Epithelial cell of esophagus (primary cell): ENCODE results near the gene GNAQ.
A peak's percentile ranks its signal among the peaks of the same experiment; 100 is the strongest.

ENCODE experiments used
- DNase-seq: peaks from one replicate; pipeline ENCODE4 v3.0.0; 2010; ENCODE audit warnings: low read depth
- H3K4me3 ChIP-seq: 2 replicates; pipeline ENCODE4 v1.5.1; 2011; ENCODE audit warnings: mild to moderate bottlenecking, low read length, control low read depth
- TF ChIP-seq, protein P1 (sequence below): IDR thresholded peaks from 2 replicates; pipeline ENCODE4 v1.5.1; 2011; ENCODE audit warnings: low read depth, mild to moderate bottlenecking, low read length, control low read depth, inconsistent platforms; ENCODE audit not compliant: insufficient read depth; ENCODE audit errors: missing control alignments

The GNAQ gene

GRCh38 chr9:78026947-78027346 lies 4.7 kb downstream of the GNAQ start:
- no peak overlapping the region for H3K4me3 ChIP-seq
- DNase-seq, result peak; percentile 49
- TF ChIP-seq, protein P1, sequence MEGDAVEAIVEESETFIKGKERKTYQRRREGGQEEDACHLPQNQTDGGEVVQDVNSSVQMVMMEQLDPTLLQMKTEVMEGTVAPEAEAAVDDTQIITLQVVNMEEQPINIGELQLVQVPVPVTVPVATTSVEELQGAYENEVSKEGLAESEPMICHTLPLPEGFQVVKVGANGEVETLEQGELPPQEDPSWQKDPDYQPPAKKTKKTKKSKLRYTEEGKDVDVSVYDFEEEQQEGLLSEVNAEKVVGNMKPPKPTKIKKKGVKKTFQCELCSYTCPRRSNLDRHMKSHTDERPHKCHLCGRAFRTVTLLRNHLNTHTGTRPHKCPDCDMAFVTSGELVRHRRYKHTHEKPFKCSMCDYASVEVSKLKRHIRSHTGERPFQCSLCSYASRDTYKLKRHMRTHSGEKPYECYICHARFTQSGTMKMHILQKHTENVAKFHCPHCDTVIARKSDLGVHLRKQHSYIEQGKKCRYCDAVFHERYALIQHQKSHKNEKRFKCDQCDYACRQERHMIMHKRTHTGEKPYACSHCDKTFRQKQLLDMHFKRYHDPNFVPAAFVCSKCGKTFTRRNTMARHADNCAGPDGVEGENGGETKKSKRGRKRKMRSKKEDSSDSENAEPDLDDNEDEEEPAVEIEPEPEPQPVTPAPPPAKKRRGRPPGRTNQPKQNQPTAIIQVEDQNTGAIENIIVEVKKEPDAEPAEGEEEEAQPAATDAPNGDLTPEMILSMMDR, result no peak

DNA sequence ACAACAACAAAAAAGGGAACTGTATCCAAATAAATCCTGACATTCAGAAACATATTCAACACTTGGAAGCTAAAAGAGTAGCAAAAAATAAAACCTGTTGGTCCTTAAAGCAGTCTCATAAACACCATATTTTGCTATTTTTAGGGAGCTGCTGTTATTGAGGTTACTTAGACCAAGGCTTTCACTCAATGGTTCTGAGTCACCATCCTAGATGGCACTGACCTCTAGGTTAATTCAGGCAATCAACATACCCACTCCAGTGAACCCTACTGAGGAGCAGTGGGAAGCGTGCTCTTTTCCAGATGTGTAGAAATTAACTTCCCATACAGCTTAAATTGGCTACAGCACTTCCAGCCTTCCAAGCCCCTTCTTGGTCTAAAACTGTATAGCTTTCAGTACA lies 5.2 kb downstream of the GNAQ start:
- no peak overlapping the region for H3K4me3 ChIP-seq
- TF ChIP-seq, protein P1, result no peak
- no peak for DNase-seq

- TF ChIP-seq, protein P1, result no peak
- H3K4me3 ChIP-seq, result no peak overlapping the region
- no peak for DNase-seq
These were observed 6.4 kb downstream of the GNAQ start for GRCh38 chr9:78025186-78025585.

GRCh38 chr9:78023003-78023741 lies 8.4 kb downstream of the GNAQ start:
- peak; percentile 77 for DNase-seq
- H3K4me3 ChIP-seq, result no peak overlapping the region
- TF ChIP-seq, protein P1, result no peak

DNA sequence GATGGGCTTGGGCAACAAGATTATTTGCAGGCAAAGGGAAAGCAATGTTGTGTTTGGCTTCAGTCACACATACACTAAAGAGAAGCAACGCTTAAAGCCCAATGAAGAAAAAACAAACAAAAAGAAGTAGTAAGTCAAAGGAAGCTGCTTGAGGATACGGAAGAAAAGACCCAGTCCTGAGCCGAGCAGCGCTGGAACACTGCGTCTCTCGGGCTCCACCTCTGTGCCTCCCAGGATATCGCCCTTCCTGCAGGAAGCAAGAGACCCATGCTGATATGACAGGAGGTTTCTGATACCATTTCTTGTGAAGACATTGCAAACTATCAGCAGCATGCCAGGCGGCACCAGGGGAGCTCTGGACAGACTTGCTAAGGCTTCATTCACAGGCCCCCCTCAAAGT lies 9.9 kb downstream of the GNAQ start:
- H3K4me3 ChIP-seq, result no peak overlapping the region
- no peak for DNase-seq
- TF ChIP-seq, protein P1, result no peak

DNA sequence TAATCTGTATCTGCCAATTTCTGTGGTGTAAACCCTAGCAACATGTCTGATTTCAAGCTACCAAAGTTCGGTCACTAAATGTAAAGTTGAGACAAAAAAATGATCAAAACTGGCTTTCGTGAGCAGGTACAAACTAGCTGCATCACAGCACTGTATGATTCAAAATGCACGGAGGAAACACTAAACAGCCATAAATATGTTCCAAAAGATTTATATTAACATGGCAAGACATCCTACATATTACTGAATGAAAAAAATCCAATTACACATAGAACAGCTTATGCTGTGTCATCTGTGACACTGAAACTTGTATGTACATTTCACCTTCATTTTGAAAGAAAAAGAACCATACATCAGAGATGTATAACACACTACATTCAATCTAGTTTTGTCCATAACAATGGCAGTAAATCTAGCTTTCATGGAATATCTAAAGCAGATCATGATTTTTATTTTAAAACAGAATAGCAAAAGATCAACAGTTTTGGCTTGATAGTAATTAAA lies 14.4 kb downstream of the GNAQ start:
- no peak overlapping the region for H3K4me3 ChIP-seq
- TF ChIP-seq, protein P1, result no peak
- no peak for DNase-seq

- no peak for DNase-seq
- no peak overlapping the region for H3K4me3 ChIP-seq
- TF ChIP-seq, protein P1, result no peak
These were observed 16.4 kb downstream of the GNAQ start for GRCh38 chr9:78015241-78015640.
